Pulmonary artery endothelial cell (primary cell): ENCODE data around the gene NFATC3. TPM values are rescaled to one million over a fixed set of nuclear protein-coding genes. Genes with fewer than 3 reads are reported as not detected.

Experiments used
- DNase-seq: peaks from one replicate; pipeline ENCODE4 v3.0.0-alpha.2; 2011; ENCODE audit warnings: low read depth, low spot score
- total RNA-seq: library from RNA; depleted of rRNA; stranded (reverse); fragments of >200 nt; gene quantifications from 2 replicates; pipeline ENCODE4 v1.2.3, GENCODE V29; 2014

The NFATC3 gene
- 11.0 and 13.8 TPM in 2 replicates for total RNA-seq

DNA sequence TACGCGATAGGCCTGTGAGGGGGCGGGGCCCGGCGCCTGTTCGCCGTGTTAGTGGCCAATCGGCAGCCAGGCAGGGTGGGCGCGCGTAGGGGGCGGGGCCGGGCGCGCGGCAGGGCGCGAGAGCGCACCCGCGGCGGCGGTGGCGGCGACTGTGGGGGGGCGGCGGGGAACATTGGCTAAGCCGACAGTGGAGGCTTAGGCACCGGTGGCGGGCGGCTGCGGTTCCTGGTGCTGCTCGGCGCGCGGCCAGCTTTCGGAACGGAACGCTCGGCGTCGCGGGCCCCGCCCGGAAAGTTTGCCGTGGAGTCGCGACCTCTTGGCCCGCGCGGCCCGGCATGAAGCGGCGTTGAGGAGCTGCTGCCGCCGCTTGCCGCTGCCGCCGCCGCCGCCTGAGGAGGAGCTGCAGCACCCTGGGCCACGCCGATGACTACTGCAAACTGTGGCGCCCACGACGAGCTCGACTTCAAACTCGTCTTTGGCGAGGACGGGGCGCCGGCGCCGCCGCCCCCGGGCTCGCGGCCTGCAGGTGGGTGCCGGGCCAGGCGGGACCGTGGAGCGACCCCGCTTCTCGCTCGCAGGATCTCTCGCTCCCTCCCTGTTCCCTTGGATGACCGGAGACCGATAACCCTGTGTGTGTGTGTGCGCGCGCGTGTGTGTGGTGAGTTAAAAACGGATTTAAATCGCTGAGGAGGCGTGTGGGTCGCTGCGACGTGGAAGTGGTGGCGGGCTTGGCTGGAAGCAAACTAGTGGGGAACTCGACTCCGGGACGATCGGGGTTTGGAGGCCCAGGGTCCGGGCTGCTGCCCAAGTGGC lies at the start of gene NFATC3:
Gene NFATC3, plus strand, starts transcription at position 112 of the 813 bp plus-strand sequence. Its CDS starts 312 bp downstream, at position 424.
- no peak for DNase-seq

DNA sequence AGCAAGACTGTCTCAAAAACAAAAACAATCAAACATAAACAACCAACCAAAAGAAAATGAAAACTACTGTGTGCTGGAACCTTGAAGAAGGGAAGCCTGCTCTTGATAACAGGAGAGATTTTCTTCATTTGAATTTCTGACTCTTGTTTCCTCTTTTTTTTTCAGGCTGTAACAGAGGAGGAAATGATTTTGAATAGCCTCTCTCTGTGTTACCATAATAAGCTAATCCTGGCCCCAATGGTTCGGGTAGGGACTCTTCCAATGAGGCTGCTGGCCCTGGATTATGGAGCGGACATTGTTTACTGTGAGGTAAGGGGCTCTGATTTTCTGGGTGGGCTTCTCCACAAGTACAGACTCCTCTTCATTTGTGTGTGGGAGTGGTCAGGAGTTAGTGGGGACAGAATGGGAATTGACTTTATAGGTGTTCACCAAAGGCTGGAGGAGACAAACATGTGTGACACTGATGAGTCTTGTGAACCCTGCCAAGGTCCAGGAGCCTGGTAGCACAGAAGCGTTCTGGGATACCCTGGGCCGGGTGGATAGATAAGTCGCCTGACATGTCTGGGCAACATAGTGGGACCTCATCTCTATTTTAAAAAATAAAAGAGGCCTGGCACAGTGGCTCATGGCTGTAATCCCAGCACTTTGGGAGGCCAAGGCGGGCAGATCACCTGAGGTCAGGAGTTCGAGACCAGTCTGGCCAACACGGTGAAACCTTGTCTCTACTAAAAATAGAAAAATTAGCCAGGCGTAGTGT lies 47.2 kb upstream of the NFATC3 start:
- no peak for DNase-seq

GRCh38 chr16:68040506-68041288 lies 44.5 kb upstream of the NFATC3 start:
- DNase-seq = no peak

GRCh38 chr16:68041783-68042182 lies 43.4 kb upstream of the NFATC3 start:
- DNase-seq = no peak

GRCh38 chr16:68046106-68046505 lies 39.1 kb upstream of the NFATC3 start:
- DNase-seq = no peak

DNA sequence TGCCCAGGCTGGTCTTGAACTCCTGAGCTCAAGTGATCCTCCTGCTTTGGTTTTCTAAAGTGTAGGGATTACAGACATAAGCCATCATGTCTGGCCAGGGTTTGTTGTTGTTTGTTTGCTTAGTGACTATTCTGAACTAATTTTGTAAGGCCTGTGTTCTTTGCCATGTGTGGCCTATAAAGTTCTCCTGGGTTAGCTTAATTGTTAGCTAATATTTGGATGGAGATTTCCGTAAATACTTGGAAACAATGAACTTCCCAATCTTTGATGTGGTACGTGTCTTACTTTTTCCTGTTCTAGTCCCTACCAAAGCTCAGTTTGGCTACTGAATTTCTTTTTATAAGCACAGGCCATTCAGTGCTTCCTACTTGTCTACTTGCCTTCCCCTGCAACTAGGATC lies 37.2 kb upstream of the NFATC3 start:
- DNase-seq = no peak

DNA sequence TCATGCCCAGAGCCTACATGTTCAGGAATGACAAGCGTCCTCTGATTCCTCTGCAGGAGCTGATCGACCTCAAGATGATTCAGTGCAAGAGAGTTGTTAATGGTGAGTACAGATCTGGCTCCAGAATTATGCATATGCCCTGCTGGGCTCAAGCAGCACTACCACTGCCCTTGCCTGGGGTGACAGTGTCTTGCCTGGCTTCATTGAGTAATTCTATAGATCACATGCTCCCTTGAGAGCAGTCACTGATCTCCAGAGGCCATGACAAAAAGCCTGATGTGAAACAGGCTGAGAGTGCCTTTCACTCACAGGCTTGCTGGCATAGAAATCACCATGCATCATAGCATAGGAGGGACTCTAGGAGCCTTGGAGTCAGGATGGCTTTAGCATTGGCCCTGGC lies 35.7 kb upstream of the NFATC3 start:
- DNase-seq = no peak

DNA sequence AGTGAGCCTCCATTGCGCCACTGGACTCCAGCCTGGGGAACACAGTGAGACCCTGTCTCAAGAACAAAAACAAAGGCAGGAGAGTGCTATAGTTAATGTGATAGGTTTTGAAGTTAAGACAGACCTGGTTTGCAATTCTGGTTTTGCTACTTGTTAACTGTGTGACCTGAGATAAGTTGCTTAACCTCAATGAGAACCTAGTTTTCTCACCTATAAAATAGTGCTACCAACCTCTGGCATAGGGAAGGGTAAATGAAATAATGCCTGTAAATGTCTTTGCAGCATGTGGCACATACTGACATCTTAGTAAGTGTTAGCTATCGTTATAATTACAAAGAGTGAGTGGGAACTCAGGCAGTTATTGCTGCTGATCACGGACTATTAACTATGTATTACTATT lies 29.8 kb upstream of the NFATC3 start:
- DNase-seq = no peak

GRCh38 chr16:68059804-68060203 lies 25.4 kb upstream of the NFATC3 start:
- no peak for DNase-seq

DNA sequence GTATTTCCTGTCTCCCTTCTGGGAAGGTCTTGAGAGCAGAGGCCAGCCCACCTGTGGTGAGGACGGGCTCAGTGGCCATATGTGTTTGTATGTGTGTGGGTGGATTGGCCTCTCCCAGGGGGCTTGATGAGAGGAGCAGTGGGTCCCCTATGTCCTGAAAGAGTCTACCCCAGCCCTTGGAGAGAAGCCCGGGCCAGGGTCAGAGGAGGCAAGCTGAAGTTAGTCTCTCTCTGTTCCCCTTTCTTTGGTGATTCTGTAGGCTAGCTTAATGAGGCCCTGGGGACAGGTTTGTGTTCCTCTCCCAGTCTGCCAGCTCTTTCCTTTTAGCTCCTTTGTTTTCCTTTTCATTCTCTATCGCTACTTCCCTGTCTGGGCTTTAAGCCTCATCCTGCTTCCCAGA lies 23.8 kb upstream of the NFATC3 start:
- DNase-seq = no peak

GRCh38 chr16:68062910-68063393 lies 22.2 kb upstream of the NFATC3 start:
- no peak for DNase-seq

DNA sequence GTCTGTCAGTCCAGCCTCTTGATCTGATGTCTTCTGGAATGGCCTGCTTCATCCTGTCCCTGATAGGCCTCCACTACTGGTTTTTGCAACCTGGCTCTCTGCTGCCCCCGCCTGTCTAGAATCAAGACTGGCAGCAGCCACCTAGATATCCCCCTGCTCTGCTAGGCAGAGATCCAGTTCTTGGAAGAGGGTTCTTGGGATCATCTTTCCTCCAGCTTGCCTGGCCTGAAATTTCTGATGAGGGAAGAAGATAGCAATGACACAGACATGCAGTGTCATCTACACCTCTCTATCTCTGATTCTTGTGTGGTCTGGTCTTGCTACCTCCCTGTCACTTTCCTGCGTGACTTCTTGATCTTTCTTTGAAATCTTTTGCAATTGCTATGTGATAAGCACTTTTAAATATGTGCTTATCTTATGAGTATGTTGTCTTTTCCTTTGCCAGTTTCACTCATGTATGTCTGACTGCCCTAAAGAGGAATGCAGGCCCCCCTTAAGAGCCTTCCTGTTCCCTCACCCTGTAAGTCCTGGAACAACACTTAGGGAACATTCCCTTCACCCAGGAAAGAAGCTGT lies 20.3 kb upstream of the NFATC3 start:
- DNase-seq = no peak

DNA sequence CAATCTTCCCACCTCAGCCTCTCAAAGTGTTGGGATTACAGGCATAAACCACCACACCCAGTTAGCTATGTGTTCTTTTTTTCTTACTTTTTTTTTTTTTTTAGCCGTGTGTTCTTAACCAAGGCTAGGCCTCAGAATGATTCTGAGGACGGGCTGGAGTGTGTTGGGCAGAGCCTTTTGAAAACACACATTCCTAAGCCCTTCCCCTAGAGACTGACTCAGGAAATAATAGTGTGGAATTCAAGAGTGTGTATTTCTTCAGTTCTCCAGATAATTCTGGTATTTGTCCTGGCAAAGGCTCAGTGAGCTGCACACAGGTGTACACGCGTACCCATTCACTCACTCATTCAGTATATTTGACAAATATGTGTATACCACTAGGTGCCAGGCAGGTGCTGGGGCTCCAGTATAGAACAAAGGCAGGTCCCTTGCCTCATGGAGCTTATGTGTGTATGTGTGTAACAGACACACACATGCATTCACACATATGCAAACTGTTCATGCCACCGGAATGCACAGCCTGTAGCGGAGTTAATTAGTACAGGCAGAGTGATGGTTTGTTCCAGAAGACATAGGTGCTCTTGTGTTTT lies 19.4 kb upstream of the NFATC3 start:
- DNase-seq = no peak

GRCh38 chr16:68066763-68067162 lies 18.4 kb upstream of the NFATC3 start:
- DNase-seq = no peak

GRCh38 chr16:68068926-68069325 lies 16.2 kb upstream of the NFATC3 start:
- no peak for DNase-seq

- no peak for DNase-seq
Observed at GRCh38 chr16:68069511-68070248, 15.5 kb upstream of the NFATC3 start.

GRCh38 chr16:68070249-68070730 lies 14.9 kb upstream of the NFATC3 start:
- DNase-seq = no peak

DNA sequence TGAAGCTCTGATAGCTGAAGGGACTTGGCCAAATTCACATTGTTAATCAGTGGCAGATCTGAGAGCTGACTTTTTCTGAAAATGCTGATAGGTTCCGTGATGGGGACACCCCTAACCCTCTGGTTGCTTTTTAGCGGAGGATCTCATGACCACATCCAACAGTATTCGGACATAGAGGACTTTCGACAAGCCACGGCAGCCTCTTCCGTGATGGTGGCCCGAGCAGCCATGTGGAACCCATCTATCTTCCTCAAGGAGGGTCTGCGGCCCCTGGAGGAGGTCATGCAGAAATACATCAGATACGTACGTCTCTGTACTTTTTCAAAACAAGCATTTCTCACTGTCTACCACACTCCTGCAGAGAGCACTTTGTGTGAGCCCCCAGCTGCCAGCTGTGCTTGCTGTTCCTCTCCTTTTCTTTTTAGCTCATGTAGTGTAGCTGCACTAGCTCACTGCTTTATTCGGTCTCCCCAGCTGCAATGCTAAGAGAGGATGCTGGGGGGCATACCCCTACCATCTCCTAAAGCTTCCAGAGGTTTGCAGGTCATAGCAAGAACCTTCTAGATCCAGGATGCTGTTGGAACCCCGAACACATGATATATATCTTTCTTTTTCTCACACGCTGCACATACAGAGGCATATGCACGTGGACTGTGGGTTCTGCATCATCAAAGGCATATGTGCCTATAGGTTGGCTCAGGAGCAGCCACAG lies 14.2 kb upstream of the NFATC3 start:
- DNase-seq = no peak

DNA sequence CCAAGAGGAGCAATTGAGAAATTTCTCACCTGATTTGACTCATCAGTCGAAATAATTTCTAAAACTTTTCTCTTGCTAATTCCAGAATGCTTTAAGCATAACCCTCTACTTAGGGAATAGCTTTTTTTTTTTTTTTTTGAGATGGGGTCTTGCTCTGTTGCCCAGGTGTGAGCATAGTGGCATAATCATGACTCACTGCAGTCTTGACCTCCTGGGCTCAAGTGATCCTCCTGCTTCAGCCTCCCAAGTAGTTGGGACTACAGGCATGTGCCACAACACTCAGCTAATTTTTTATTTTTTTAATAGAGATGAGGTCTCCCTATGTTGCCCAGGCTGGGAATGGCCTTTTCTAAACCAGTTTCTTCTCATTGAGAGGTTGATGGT lies 13.7 kb upstream of the NFATC3 start:
- DNase-seq = no peak
